Measurements from ENCODE around the gene FADS1. TPM values are rescaled to one million over a fixed set of nuclear protein-coding genes. Genes with fewer than 3 reads are reported as not detected.

The FADS1 gene
- total RNA-seq, 1 experiment from 2014 or later = 186 TPM

- no peaks in the 10 kb centered on the region; the same call in 1 of the 2 replicates for H3K36me3 ChIP-seq (ENCODE audit: control insufficient read depth, insufficient read depth, low read length)
- no peak for TF ChIP-seq TCF7L2 (IDR thresholded peaks at IDR 0.05; ENCODE audit: low read depth, low read length)
- CTCF ChIA-PET = interaction anchor here (0.5 kb wide), 1 partner anchor 110 kb away, joined by 3 read pairs; no protein-coding TSS in a partner anchor
- no peak overlapping the region for H3K27ac ChIP-seq (ENCODE audit: low read length)
- POLR2A ChIA-PET = interaction anchor here (0.6 kb wide), 1 partner anchor 67 kb away, joined by 3 read pairs; no protein-coding TSS in a partner anchor
- H3K9me3 ChIP-seq (ENCODE audit: control insufficient read depth, insufficient read depth, low read depth, low read length) = no peaks in the 10 kb centered on the region
- DNase-seq (ENCODE audit: low read depth, low spot score) = no peak
- ATAC-seq = no peak
- no TSS peak for BruUV-seq (replicated peaks)
- in situ Hi-C loops (cut with HindIII; ENCODE audit: low pct_unique_long_range_greater_than_20kb, low sequenced_read_pairs) (no loop called here), intact Hi-C loops (cut with micrococcal nuclease; ENCODE audit: unreplicated experiment) (no loop called here)
- H3K4me1 ChIP-seq (ENCODE audit: control insufficient read depth, insufficient read depth, low read length) = no peaks in the 10 kb centered on the region; the same call in 1 of the 2 replicates
- H3K4me3 ChIP-seq (ENCODE audit: low read depth in 2 of 2, low read length in 2 of 2) = no peak overlapping the region
- H3K27me3 ChIP-seq (ENCODE audit: control insufficient read depth, insufficient read depth, low read length) = no peaks in the 10 kb centered on the region
Observed at GRCh38 chr11:61863548-61864081, 46.8 kb upstream of the FADS1 start.

- Histone ChIP-seq H3K27ac (ENCODE audit: low read length) (no peak overlapping the region), H3K4me1 (ENCODE audit: control insufficient read depth, insufficient read depth, low read length) (no peaks in the 10 kb centered on the region; the same call in 1 of the 2 replicates), H3K9me3 (ENCODE audit: control insufficient read depth, insufficient read depth, low read depth, low read length) (no peaks in the 10 kb centered on the region), H3K27me3 (ENCODE audit: control insufficient read depth, insufficient read depth, low read length) (no peaks in the 10 kb centered on the region), H3K36me3 (ENCODE audit: control insufficient read depth, insufficient read depth, low read length) (no peaks in the 10 kb centered on the region; the same call in 1 of the 2 replicates), H3K4me3 (ENCODE audit: low read depth in 2 of 2, low read length in 2 of 2) (no peak overlapping the region)
- in situ Hi-C loops (cut with HindIII; ENCODE audit: low pct_unique_long_range_greater_than_20kb, low sequenced_read_pairs) (no loop called here), intact Hi-C loops (cut with micrococcal nuclease; ENCODE audit: unreplicated experiment) (no loop called here)
- ATAC-seq (peak; percentile 35; the same call in 1 of the 2 replicates), DNase-seq (ENCODE audit: low read depth, low spot score) (no peak)
- TF ChIP-seq REST (IDR thresholded peaks at IDR 0.05; ENCODE audit: insufficient read depth in 1 of 2, low read depth in 2 of 2, low read length in 1 of 2) = no peak
- TF ChIP-seq POLR2AphosphoS5 (IDR thresholded peaks at IDR 0.05; ENCODE audit: low read depth, low read length) = no peak
- no peak for TF ChIP-seq TCF7L2 (IDR thresholded peaks at IDR 0.05; ENCODE audit: low read depth, low read length)
- TF ChIP-seq CTCF (IDR thresholded peaks at IDR 0.05) = no peak
- no peak for TF ChIP-seq SIN3A (IDR thresholded peaks at IDR 0.05; ENCODE audit: borderline replicate concordance, insufficient read depth, low read depth, low read length)
- CTCF ChIA-PET = interaction anchor here (0.5 kb wide), 1 partner anchor 110 kb away, joined by 3 read pairs; no protein-coding TSS in a partner anchor
- BruUV-seq (replicated peaks) = no TSS peak
- POLR2A ChIA-PET = interaction anchor here (0.6 kb wide), 1 partner anchor 66 kb away, joined by 3 read pairs; no protein-coding TSS in a partner anchor
Observed at GRCh38 chr11:61862714-61863547, 46.1 kb upstream of the FADS1 start.
